ENCODE results near the gene CLPTM1. TPM values are rescaled to one million over a fixed set of nuclear protein-coding genes. Genes with fewer than 3 reads are reported as not detected.

The CLPTM1 gene
- polyA plus RNA-seq, 1 donor (not counting 4 experiments of a cell fraction or from before 2014, with no cell fraction given), result 44.6 TPM

- no peaks in the 10 kb centered on the region for H3K79me2 ChIP-seq (ENCODE audit: control insufficient read depth, insufficient read depth, low read length)
- dilution Hi-C loops (cut with MboI; ENCODE audit: extremely low pct_ligation_motif_present, low sequenced_read_pairs), result no loop called here
- FAIRE-seq (no peak), DNase-seq (ENCODE audit: low read depth, low spot score) (no peak)
- no peak overlapping the region for H3K4me3 ChIP-seq (ENCODE audit: control insufficient read depth in 2 of 3, extremely low read depth in 1 of 3, insufficient read depth in 2 of 3, low read depth in 1 of 3, low read length in 3 of 3)
- H3K27me3 ChIP-seq (ENCODE audit: control insufficient read depth, extremely low read depth, insufficient read depth, low read length), result peaks cover 4% of the 10 kb centered on the region
- TF ChIP-seq CTCF (optimal IDR thresholded peaks at IDR 0.05 in 1 of 3, IDR thresholded peaks at IDR 0.05 in 1 of 3, conservative IDR thresholded peaks at IDR 0.05 in 1 of 3; ENCODE audit: extremely low read depth in 1 of 3, insufficient read depth in 2 of 3, low read length in 3 of 3) (no peak), EZH2 (IDR thresholded peaks at IDR 0.05; ENCODE audit: low read length) (no peak)
- H3K9ac ChIP-seq (ENCODE audit: control insufficient read depth, extremely low read depth, insufficient read depth, low read length), result no peak overlapping the region
- peaks cover 4% of the 10 kb centered on the region for H3K4me1 ChIP-seq (ENCODE audit: control insufficient read depth, extremely low read depth, insufficient read depth, low read length)
- H3K27ac ChIP-seq (ENCODE audit: control insufficient read depth, insufficient read depth, low read length), result no peak overlapping the region
- H3K9me1 ChIP-seq (ENCODE audit: control insufficient read depth, extremely low read depth, insufficient read depth, low read length), result no peaks in the 10 kb centered on the region
- H3K36me3 ChIP-seq (ENCODE audit: control insufficient read depth in 2 of 2, extremely low read depth in 1 of 2, insufficient read depth in 2 of 2, low read length in 2 of 2), result no peaks in the 10 kb centered on the region
- no peaks in the 10 kb centered on the region for H3K9me3 ChIP-seq (ENCODE audit: control insufficient read depth, low read depth, low read length)
- H2AFZ ChIP-seq (ENCODE audit: control insufficient read depth, low read length), result no peak overlapping the region
- H4K20me1 ChIP-seq (ENCODE audit: control insufficient read depth, extremely low read depth, insufficient read depth, low read length), result no peaks in the 10 kb centered on the region
- no peak overlapping the region for H3K4me2 ChIP-seq (ENCODE audit: control insufficient read depth, extremely low read depth, insufficient read depth, low read depth, low read length)
Measured at GRCh38 chr19:44927746-44928145, 27.4 kb upstream of the CLPTM1 start.

GRCh38 chr19:44930088-44930487 is 25.1 kb upstream of the CLPTM1 start:
- no peak overlapping the region for H2AFZ ChIP-seq (ENCODE audit: control insufficient read depth, low read length)
- no peaks in the 10 kb centered on the region for H4K20me1 ChIP-seq (ENCODE audit: control insufficient read depth, extremely low read depth, insufficient read depth, low read length)
- dilution Hi-C loops (cut with MboI; ENCODE audit: extremely low pct_ligation_motif_present, low sequenced_read_pairs), result no loop called here
- no peak for DNase-seq (ENCODE audit: low read depth, low spot score)
- peaks cover 4% of the 10 kb centered on the region for H3K4me1 ChIP-seq (ENCODE audit: control insufficient read depth, extremely low read depth, insufficient read depth, low read length)
- no peaks in the 10 kb centered on the region for H3K27me3 ChIP-seq (ENCODE audit: control insufficient read depth, extremely low read depth, insufficient read depth, low read length)
- no peaks in the 10 kb centered on the region for H3K36me3 ChIP-seq (ENCODE audit: control insufficient read depth in 2 of 2, extremely low read depth in 1 of 2, insufficient read depth in 2 of 2, low read length in 2 of 2)
- TF ChIP-seq CTCF (optimal IDR thresholded peaks at IDR 0.05 in 1 of 3, IDR thresholded peaks at IDR 0.05 in 1 of 3, conservative IDR thresholded peaks at IDR 0.05 in 1 of 3; ENCODE audit: extremely low read depth in 1 of 3, insufficient read depth in 2 of 3, low read length in 3 of 3) (no peak), EZH2 (IDR thresholded peaks at IDR 0.05; ENCODE audit: low read length) (no peak)
- no peaks in the 10 kb centered on the region for H3K9me1 ChIP-seq (ENCODE audit: control insufficient read depth, extremely low read depth, insufficient read depth, low read length)
- H3K79me2 ChIP-seq (ENCODE audit: control insufficient read depth, insufficient read depth, low read length), result no peaks in the 10 kb centered on the region
- H3K9me3 ChIP-seq (ENCODE audit: control insufficient read depth, low read depth, low read length), result no peaks in the 10 kb centered on the region
- H3K27ac ChIP-seq (ENCODE audit: control insufficient read depth, insufficient read depth, low read length), result no peak overlapping the region
- H3K4me2 ChIP-seq (ENCODE audit: control insufficient read depth, extremely low read depth, insufficient read depth, low read depth, low read length), result no peak overlapping the region
- no peak overlapping the region for H3K4me3 ChIP-seq (ENCODE audit: control insufficient read depth in 2 of 3, extremely low read depth in 1 of 3, insufficient read depth in 2 of 3, low read depth in 1 of 3, low read length in 3 of 3)
- no peak for FAIRE-seq
- H3K9ac ChIP-seq (ENCODE audit: control insufficient read depth, extremely low read depth, insufficient read depth, low read length), result no peak overlapping the region

All from keratinocyte (primary cell).